Upper lobe of left lung (tissue), 6 donors: ENCODE results near the gene RDH14. TPM values are rescaled to one million over a fixed set of nuclear protein-coding genes. Genes with fewer than 3 reads are reported as not detected.

Source experiments
- ATAC-seq, 2 donors: fragments of 200-7000 bp; cut with Tn5 transposase; one replicate each; pipeline ENCODE4 v1.9.1; 2022; ENCODE audit warnings: mild to moderate bottlenecking in 2 of 2, moderate library complexity in 2 of 2; ENCODE audit not compliant: low FRiP score in 2 of 2
- DNase-seq, 2 donors: peaks; one replicate each; pipeline ENCODE4 v3.0.0-alpha.2; 2019 to 2020
- H3K27ac ChIP-seq, 4 donors: fragments of 200-600 bp; sonication (generic); one replicate each; pipeline ENCODE4 v1.5.1; 2016 to 2019
- H3K27me3 ChIP-seq, 4 donors: fragments of 200-600 bp; sonication (generic); one replicate each; pipeline ENCODE4 v1.5.1; 2017 to 2019
- H3K36me3 ChIP-seq, 4 donors: fragments of 200-600 bp; sonication (generic); one replicate each; pipeline ENCODE4 v1.5.1; 2016 to 2019
- H3K4me1 ChIP-seq, 4 donors: fragments of 200-600 bp; sonication (generic); one replicate each; pipeline ENCODE4 v1.5.1; 2018 to 2019
- H3K4me3 ChIP-seq, 4 donors: fragments of 200-600 bp; sonication (generic); one replicate each; pipeline ENCODE4 v1.5.1; 2017 to 2019; ENCODE audit warnings: mild to moderate bottlenecking in 2 of 4, moderate library complexity in 1 of 4
- H3K9me3 ChIP-seq, 4 donors: fragments of 200-600 bp; sonication (generic); one replicate each; pipeline ENCODE4 v1.5.1; 2018 to 2019
- CTCF ChIP-seq, 6 experiments: fragments of 450-650 bp in 4 of 6; fragments of 200-600 bp in 2 of 6; sonication (generic) in 2 of 6; IDR thresholded peaks; one replicate each; pipeline ENCODE4 v1.5.1; 2016 to 2019; ENCODE audit warnings: antibody characterized with exemption in 6 of 6
- EP300 ChIP-seq, 4 donors: sonication (generic); formaldehyde crosslinking; IDR thresholded peaks; one replicate each; pipeline ENCODE4 v1.5.1; 2017; ENCODE audit warnings: antibody characterized with exemption in 4 of 4, control low read depth in 2 of 4
- POLR2A ChIP-seq, 4 donors: fragments of 450-650 bp; IDR thresholded peaks; one replicate each; pipeline ENCODE4 v1.5.1; 2016 to 2017; ENCODE audit warnings: antibody characterized with exemption in 4 of 4, mild to moderate bottlenecking in 2 of 4
- POLR2AphosphoS5 ChIP-seq, 2 donors: sonication (generic); formaldehyde crosslinking; IDR thresholded peaks; one replicate each; pipeline ENCODE4 v1.5.1; 2017; ENCODE audit warnings: antibody characterized with exemption in 2 of 2
- WGBS, 2 donors: methylation state at CpG; one replicate each; pipeline ENCODE4 v1.1.5; 2017 to 2018; 5-methylcytosine and 5-hydroxymethylcytosine counted together
- total RNA-seq, 6 donors: library from RNA; depleted of rRNA in 4 of 6; stranded (reverse); fragments of >200 nt in 4 of 6; gene quantifications; one replicate each; pipeline versions ENCODE4 v1.1.0 to v1.2.1, GENCODE V29; 2016 to 2021
- donor health status: DM: no; HTN: no; CAD: no; lungs with moderate emphysema.
- donor health status: DM: no; HTN: yes; CAD: no; lungs with severe emphysema.

The RDH14 gene
- total RNA-seq, 6 donors from 2014 or later: 16.2 to 35.2 (median 26.8) TPM

GRCh38 chr2:18602298-18602697 lies 41.8 kb upstream of the RDH14 start:
- DNase-seq: no peak

GRCh38 chr2:18600255-18600613 lies 39.8 kb upstream of the RDH14 start:
- Histone ChIP-seq H3K27me3 (no peaks in the 10 kb centered on the region), H3K9me3 (no peaks in the 10 kb centered on the region), H3K36me3 (no peaks in the 10 kb centered on the region), H3K4me3 (no peak overlapping the region), H3K27ac (no peak overlapping the region), H3K4me1 (no peaks in the 10 kb centered on the region)
- no peak for ATAC-seq
- TF ChIP-seq EP300 (IDR thresholded peaks at IDR 0.05) (no peak), POLR2AphosphoS5 (IDR thresholded peaks at IDR 0.05) (no peak), CTCF (IDR thresholded peaks at IDR 0.05) (no peak), POLR2A (IDR thresholded peaks at IDR 0.05) (no peak)
- WGBS, 2 donors: 62 to 80% methylated on average over 2 of the region's 2 CpGs
- no peak for DNase-seq

More at GRCh38 chr2:18602298-18602697, 41.8 kb upstream of the RDH14 start:
- no peaks in the 10 kb centered on the region for H3K9me3 ChIP-seq
- H3K27me3 ChIP-seq: no peaks in the 10 kb centered on the region
- H3K4me1 ChIP-seq: no peaks in the 10 kb centered on the region
- no peak for ATAC-seq
- TF ChIP-seq POLR2A (IDR thresholded peaks at IDR 0.05): no peak
- TF ChIP-seq CTCF (IDR thresholded peaks at IDR 0.05): no peak
- TF ChIP-seq EP300 (IDR thresholded peaks at IDR 0.05): no peak
- no peak for TF ChIP-seq POLR2AphosphoS5 (IDR thresholded peaks at IDR 0.05)
- H3K4me3 ChIP-seq: no peak overlapping the region
- WGBS, 2 donors: 87 to 94% methylated on average over 2 of the region's 2 CpGs
- no peak overlapping the region for H3K27ac ChIP-seq
- H3K36me3 ChIP-seq: no peaks in the 10 kb centered on the region

- Histone ChIP-seq H3K36me3 (no peaks in the 10 kb centered on the region), H3K4me3 (no peak overlapping the region), H3K27ac (no peak overlapping the region), H3K27me3 (no peaks in the 10 kb centered on the region), H3K4me1 (no peaks in the 10 kb centered on the region), H3K9me3 (no peaks in the 10 kb centered on the region)
- ATAC-seq (peak in 1 of 2 donors; percentile 34), DNase-seq (no peak)
- WGBS, 2 donors: 33 to 76% methylated on average over 2 of the region's 2 CpGs
- TF ChIP-seq CTCF (IDR thresholded peaks at IDR 0.05): no peak
- TF ChIP-seq POLR2A (IDR thresholded peaks at IDR 0.05): no peak
- no peak for TF ChIP-seq POLR2AphosphoS5 (IDR thresholded peaks at IDR 0.05)
- TF ChIP-seq EP300 (IDR thresholded peaks at IDR 0.05): no peak
Measured at GRCh38 chr2:18599509-18600254, 39.2 kb upstream of the RDH14 start.

- ATAC-seq (no peak), DNase-seq (no peak)
- TF ChIP-seq POLR2A (IDR thresholded peaks at IDR 0.05): no peak
- TF ChIP-seq CTCF (IDR thresholded peaks at IDR 0.05): no peak
- TF ChIP-seq EP300 (IDR thresholded peaks at IDR 0.05): no peak
- TF ChIP-seq POLR2AphosphoS5 (IDR thresholded peaks at IDR 0.05): no peak
- no peaks in the 10 kb centered on the region for H3K9me3 ChIP-seq
- no peaks in the 10 kb centered on the region for H3K27me3 ChIP-seq
- no peaks in the 10 kb centered on the region for H3K36me3 ChIP-seq
- H3K27ac ChIP-seq: no peak overlapping the region
- WGBS, 2 donors: 55 to 61% methylated on average over 6 of the region's 6 CpGs
- H3K4me1 ChIP-seq: no peaks in the 10 kb centered on the region
- H3K4me3 ChIP-seq: no peak overlapping the region
Measured at GRCh38 chr2:18598848-18599484, 38.5 kb upstream of the RDH14 start.
